ENCODE results near the gene PCSK4.

Gene PCSK4

GRCh38 chr19:1457031-1457739 lies 33.0 kb downstream of the PCSK4 start:
- DNase-seq (ENCODE audit: low spot score), result no peak
- in situ Hi-C loops (cut with MboI; ENCODE audit: low pct_unique_long_range_greater_than_20kb, low sequenced_read_pairs, unreplicated experiment), result no loop called here
- TF ChIP-seq CTCF (IDR thresholded peaks at IDR 0.05; ENCODE audit: extremely low read depth, insufficient read depth, missing control alignments), result no peak

- no peak for TF ChIP-seq CTCF (IDR thresholded peaks at IDR 0.05; ENCODE audit: extremely low read depth, insufficient read depth, missing control alignments)
- in situ Hi-C loops (cut with MboI; ENCODE audit: low pct_unique_long_range_greater_than_20kb, low sequenced_read_pairs, unreplicated experiment), result no loop called here
- no peak for DNase-seq (ENCODE audit: low spot score)
Observed at GRCh38 chr19:1456121-1456900, 33.8 kb downstream of the PCSK4 start.

- peak; percentile 89 for DNase-seq (ENCODE audit: low spot score)
- in situ Hi-C loops (cut with MboI; ENCODE audit: low pct_unique_long_range_greater_than_20kb, low sequenced_read_pairs, unreplicated experiment), result no loop called here
- TF ChIP-seq CTCF (IDR thresholded peaks at IDR 0.05; ENCODE audit: extremely low read depth, insufficient read depth, missing control alignments), result no peak
Observed at GRCh38 chr19:1455336-1456120, 34.6 kb downstream of the PCSK4 start.

GRCh38 chr19:1455002-1455335 lies 35.2 kb downstream of the PCSK4 start:
- TF ChIP-seq CTCF (IDR thresholded peaks at IDR 0.05; ENCODE audit: extremely low read depth, insufficient read depth, missing control alignments), result no peak
- no peak for DNase-seq (ENCODE audit: low spot score)
- in situ Hi-C loops (cut with MboI; ENCODE audit: low pct_unique_long_range_greater_than_20kb, low sequenced_read_pairs, unreplicated experiment), result no loop called here

GRCh38 chr19:1453525-1454364 lies 36.4 kb downstream of the PCSK4 start:
- in situ Hi-C loops (cut with MboI; ENCODE audit: low pct_unique_long_range_greater_than_20kb, low sequenced_read_pairs, unreplicated experiment), result no loop called here
- no peak for DNase-seq (ENCODE audit: low spot score)
- TF ChIP-seq CTCF (IDR thresholded peaks at IDR 0.05; ENCODE audit: extremely low read depth, insufficient read depth, missing control alignments), result no peak
